Stimulated activated naive CD8-positive, alpha-beta T cell treated with anti-CD3 and anti-CD28 coated beads, Interleukin-15, Interleukin-2, amounts not matched to agents 100 ng/mL and 50 ng/mL, for 24 hours (primary cell): ENCODE measurements around the gene EXO5.
"Not testable (repeated sequence)": the region's sequence is repeated elsewhere in the genome, so short reads cannot be mapped to it uniquely, and the experiment has no call there.

Experiments
- H3K27ac Mint-ChIP-seq: one replicate; pipeline ENCODE4 v1.8.0; 2021; ENCODE audit warnings: mild to moderate bottlenecking, mixed read lengths
- H3K27me3 Mint-ChIP-seq: one replicate; pipeline ENCODE4 v1.8.0; 2021; ENCODE audit warnings: mixed read lengths
- H3K36me3 Mint-ChIP-seq: one replicate; pipeline ENCODE4 v1.8.0; 2021; ENCODE audit warnings: low read depth, mixed read lengths
- H3K4me1 Mint-ChIP-seq: one replicate; pipeline ENCODE4 v1.8.0; 2021; ENCODE audit warnings: low read depth, mixed read lengths
- H3K4me3 Mint-ChIP-seq: one replicate; pipeline ENCODE4 v1.8.0; 2021; ENCODE audit warnings: mild to moderate bottlenecking, mixed read lengths
- H3K9me3 Mint-ChIP-seq: one replicate; pipeline ENCODE4 v1.8.0; 2021; ENCODE audit warnings: mixed read lengths

The EXO5 gene

GRCh38 chr1:40531381-40532061 is 23.0 kb downstream of the EXO5 start, which contains the start of gene ZNF684:
ZNF684 (plus strand) TSS chr1:40531637; CDS start chr1:40533167, 1,530 bp downstream.
- Mint-ChIP-seq H3K4me3 (peak within 1 kb of the TSS; percentile 99), H3K9me3 (peaks cover 10% of the 10 kb centered on the region), H3K27ac (peak within 1 kb of the TSS; percentile 94), H3K27me3 (peaks cover 11% of the 10 kb centered on the region), H3K36me3 (peaks cover 24% of the 10 kb centered on the region), H3K4me1 (peaks cover 27% of the 10 kb centered on the region)

GRCh38 chr1:40532062-40532389 is 23.5 kb downstream of the EXO5 start:
- H3K4me3 Mint-ChIP-seq: peak overlapping the region; percentile 99
- peaks cover 10% of the 10 kb centered on the region for H3K9me3 Mint-ChIP-seq
- peak overlapping the region; percentile 94 for H3K27ac Mint-ChIP-seq
- peaks cover 11% of the 10 kb centered on the region for H3K27me3 Mint-ChIP-seq
- H3K4me1 Mint-ChIP-seq: peaks cover 27% of the 10 kb centered on the region
- peaks cover 26% of the 10 kb centered on the region for H3K36me3 Mint-ChIP-seq

DNA sequence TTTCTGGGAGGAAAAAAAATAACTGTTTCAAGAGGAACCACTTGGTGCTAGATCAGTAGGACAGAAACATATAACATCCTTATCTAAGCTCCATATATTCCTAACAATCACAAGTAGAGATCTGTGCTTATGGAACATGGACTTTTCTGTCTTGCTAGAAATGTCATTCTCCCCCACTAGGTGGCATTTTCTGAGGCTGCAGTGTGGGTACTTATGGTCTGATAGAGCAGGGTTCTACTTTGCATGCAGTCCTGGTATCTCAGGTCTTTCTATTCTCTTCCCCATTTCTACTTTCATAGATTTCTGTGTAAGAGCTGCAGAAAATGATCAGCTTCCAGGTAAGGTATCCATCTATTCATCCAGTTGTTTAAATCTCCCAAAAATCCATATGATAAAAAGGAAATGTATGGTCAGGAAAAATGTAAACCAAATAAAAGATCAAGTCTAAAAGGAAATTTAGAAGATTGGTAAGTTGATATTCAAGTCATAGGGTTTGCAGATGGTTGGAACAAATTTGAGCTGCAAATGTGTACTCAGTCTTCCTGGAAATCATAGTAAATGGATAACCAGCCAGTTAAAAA is 24.4 kb downstream of the EXO5 start:
- Mint-ChIP-seq H3K36me3 (peaks cover 31% of the 10 kb centered on the region), H3K27me3 (peaks cover 11% of the 10 kb centered on the region), H3K9me3 (peaks cover 10% of the 10 kb centered on the region), H3K4me1 (peaks cover 27% of the 10 kb centered on the region), H3K4me3 (peak overlapping the region; percentile 99), H3K27ac (no peak overlapping the region)

DNA sequence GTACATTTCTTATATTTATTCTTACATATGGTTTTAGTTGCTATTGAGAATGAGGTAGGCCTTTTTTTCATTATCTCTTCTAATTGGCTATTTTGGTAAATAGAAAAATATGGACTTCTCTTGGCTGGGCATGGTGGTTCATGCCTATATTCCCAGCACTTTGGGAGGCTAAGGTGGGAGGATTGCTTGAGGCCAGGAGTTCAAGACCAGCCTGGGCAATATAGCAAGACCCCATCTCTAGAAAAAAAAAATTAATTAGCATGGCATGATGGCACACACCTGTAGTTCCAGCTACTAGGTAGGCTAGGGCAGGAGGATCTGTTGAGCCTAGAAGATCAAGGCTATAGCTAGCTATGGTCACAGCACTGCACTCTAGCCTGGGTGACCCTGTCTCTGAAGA is 26.0 kb downstream of the EXO5 start:
- H3K9me3 Mint-ChIP-seq: peaks cover 10% of the 10 kb centered on the region
- H3K27me3 Mint-ChIP-seq: peaks cover 5% of the 10 kb centered on the region
- H3K27ac Mint-ChIP-seq: no peak overlapping the region
- peaks cover 36% of the 10 kb centered on the region for H3K36me3 Mint-ChIP-seq
- H3K4me3 Mint-ChIP-seq: no peak overlapping the region
- peaks cover 27% of the 10 kb centered on the region for H3K4me1 Mint-ChIP-seq

GRCh38 chr1:40535732-40536131 is 27.2 kb downstream of the EXO5 start:
- Mint-ChIP-seq H3K27me3 (no peaks in the 10 kb centered on the region), H3K36me3 (peaks cover 36% of the 10 kb centered on the region), H3K9me3 (peaks cover 6% of the 10 kb centered on the region), H3K4me3 (no peak overlapping the region), H3K4me1 (peaks cover 25% of the 10 kb centered on the region), H3K27ac (no peak overlapping the region)

GRCh38 chr1:40539338-40539737 is 30.8 kb downstream of the EXO5 start:
- peaks cover 54% of the 10 kb centered on the region for H3K36me3 Mint-ChIP-seq
- H3K4me3 Mint-ChIP-seq: no peak overlapping the region
- peaks cover 4% of the 10 kb centered on the region for H3K9me3 Mint-ChIP-seq
- no peaks in the 10 kb centered on the region for H3K4me1 Mint-ChIP-seq
- no peaks in the 10 kb centered on the region for H3K27me3 Mint-ChIP-seq
- H3K27ac Mint-ChIP-seq: no peak overlapping the region

GRCh38 chr1:40546957-40547356 is 38.4 kb downstream of the EXO5 start:
- Mint-ChIP-seq H3K27ac (no peak overlapping the region), H3K27me3 (no peaks in the 10 kb centered on the region), H3K4me3 (no peak overlapping the region), H3K36me3 (peaks cover 61% of the 10 kb centered on the region), H3K9me3 (peaks cover 29% of the 10 kb centered on the region), H3K4me1 (no peaks in the 10 kb centered on the region)

GRCh38 chr1:40553017-40553416 is 44.5 kb downstream of the EXO5 start:
- Mint-ChIP-seq H3K4me3 (no peak overlapping the region), H3K36me3 (peaks cover 4% of the 10 kb centered on the region), H3K27ac (no peak overlapping the region), H3K27me3 (peaks cover 4% of the 10 kb centered on the region), H3K4me1 (no peaks in the 10 kb centered on the region), H3K9me3 (no peaks in the 10 kb centered on the region)

- not testable (repeated sequence) for H3K9me3 Mint-ChIP-seq, H3K4me1 Mint-ChIP-seq, H3K27ac Mint-ChIP-seq, H3K36me3 Mint-ChIP-seq, H3K4me3 Mint-ChIP-seq, H3K27me3 Mint-ChIP-seq
Observed at GRCh38 chr1:40554807-40555206, 46.2 kb downstream of the EXO5 start.

GRCh38 chr1:40556121-40556520 is 47.6 kb downstream of the EXO5 start:
- no peak overlapping the region for H3K27ac Mint-ChIP-seq
- no peaks in the 10 kb centered on the region for H3K4me1 Mint-ChIP-seq
- no peaks in the 10 kb centered on the region for H3K36me3 Mint-ChIP-seq
- H3K27me3 Mint-ChIP-seq: peaks cover 4% of the 10 kb centered on the region
- H3K4me3 Mint-ChIP-seq: no peak overlapping the region
- no peaks in the 10 kb centered on the region for H3K9me3 Mint-ChIP-seq

DNA sequence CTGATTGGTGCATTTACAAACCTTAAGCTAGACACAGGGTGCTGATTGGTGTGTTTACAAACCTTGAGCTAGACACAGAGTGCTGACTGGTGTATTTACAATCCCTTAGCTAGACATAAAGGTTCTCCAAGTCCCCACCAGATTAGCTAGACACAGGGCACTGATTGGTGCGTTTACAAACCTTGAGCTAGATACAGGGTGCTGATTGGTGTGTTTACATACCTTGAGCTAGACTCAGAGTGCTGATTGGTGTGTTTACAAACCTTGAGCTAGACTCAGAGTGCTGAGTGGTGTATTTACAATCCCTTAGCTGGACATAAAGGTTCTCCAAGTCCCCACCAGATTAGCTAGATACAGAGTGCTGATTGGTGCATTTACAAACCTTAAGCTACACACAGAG is 49.7 kb downstream of the EXO5 start:
- not testable (repeated sequence) for H3K9me3 Mint-ChIP-seq, H3K4me3 Mint-ChIP-seq, H3K4me1 Mint-ChIP-seq, H3K36me3 Mint-ChIP-seq, H3K27me3 Mint-ChIP-seq, H3K27ac Mint-ChIP-seq

DNA sequence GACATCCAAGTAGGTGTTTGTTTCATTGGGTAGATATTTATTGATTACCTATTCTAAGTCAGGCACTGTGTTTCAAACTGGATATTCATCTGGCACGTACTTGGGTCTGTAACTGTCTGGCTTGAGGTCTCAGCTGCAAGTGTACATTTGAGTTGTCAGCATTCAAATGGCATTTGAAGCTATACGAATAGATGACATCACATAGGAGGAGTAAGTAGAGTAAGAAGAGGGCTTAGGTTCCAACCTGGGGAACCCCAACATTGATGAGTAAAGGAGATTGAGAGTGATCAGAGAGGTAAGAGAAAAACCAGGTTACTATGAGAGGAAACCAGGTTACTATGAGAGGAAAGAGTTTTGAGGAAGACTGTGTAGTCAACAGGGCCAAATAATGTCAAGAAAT is 53.6 kb downstream of the EXO5 start:
- peaks cover 4% of the 10 kb centered on the region for H3K9me3 Mint-ChIP-seq
- peaks cover 9% of the 10 kb centered on the region for H3K27me3 Mint-ChIP-seq
- H3K4me1 Mint-ChIP-seq: peaks cover 8% of the 10 kb centered on the region
- no peaks in the 10 kb centered on the region for H3K36me3 Mint-ChIP-seq
- H3K4me3 Mint-ChIP-seq: no peak overlapping the region
- H3K27ac Mint-ChIP-seq: no peak overlapping the region

GRCh38 chr1:40563266-40563665 is 54.7 kb downstream of the EXO5 start:
- Mint-ChIP-seq H3K27ac (no peak overlapping the region), H3K4me3 (no peak overlapping the region), H3K9me3 (peaks cover 4% of the 10 kb centered on the region)

DNA sequence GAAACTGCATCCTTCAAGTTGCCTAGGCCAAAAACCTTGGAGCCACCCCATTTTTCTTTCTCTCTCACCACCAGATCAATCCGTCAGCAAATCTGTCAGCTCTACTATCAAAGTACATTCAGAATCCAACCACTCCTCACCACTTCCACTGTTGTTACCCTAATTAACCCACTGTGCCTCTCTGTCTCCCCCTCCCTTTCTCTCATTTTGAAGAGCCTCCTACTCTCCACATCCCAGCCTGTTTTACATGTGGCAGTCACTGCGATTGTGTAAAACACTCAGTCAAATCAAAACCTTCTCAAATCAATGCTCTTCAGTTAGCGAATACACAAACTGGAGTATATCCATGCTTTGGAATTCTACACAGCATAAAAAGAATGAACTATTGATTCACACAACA is 55.9 kb downstream of the EXO5 start:
- no peak overlapping the region for H3K4me3 Mint-ChIP-seq
- H3K27me3 Mint-ChIP-seq: peaks cover 9% of the 10 kb centered on the region
- peaks cover 4% of the 10 kb centered on the region for H3K9me3 Mint-ChIP-seq
- peaks cover 8% of the 10 kb centered on the region for H3K4me1 Mint-ChIP-seq
- H3K27ac Mint-ChIP-seq: no peak overlapping the region
- no peaks in the 10 kb centered on the region for H3K36me3 Mint-ChIP-seq

More at GRCh38 chr1:40563266-40563665, 54.7 kb downstream of the EXO5 start:
- H3K4me1 Mint-ChIP-seq: peaks cover 8% of the 10 kb centered on the region
- H3K27me3 Mint-ChIP-seq: peaks cover 9% of the 10 kb centered on the region
- no peaks in the 10 kb centered on the region for H3K36me3 Mint-ChIP-seq

DNA sequence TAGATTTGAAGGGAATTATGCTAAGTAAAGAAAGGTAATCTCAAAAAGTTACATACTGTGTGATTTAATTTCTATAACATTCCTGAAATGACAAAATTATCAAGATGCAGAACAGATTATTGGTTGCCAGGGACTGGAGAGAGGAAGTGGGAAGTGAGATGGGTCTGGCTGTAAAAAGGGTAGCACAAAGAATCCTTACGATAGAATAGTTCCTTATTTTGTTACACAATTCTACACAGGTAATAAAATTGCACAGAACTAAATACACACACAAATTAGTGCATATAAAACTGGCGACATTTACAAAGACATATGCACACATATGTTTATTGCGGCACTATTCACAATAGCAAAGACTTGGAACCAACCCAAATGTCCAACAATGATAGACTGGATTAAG is 56.3 kb downstream of the EXO5 start:
- Mint-ChIP-seq H3K27me3 (peaks cover 9% of the 10 kb centered on the region), H3K4me3 (no peak overlapping the region), H3K27ac (no peak overlapping the region), H3K9me3 (peaks cover 4% of the 10 kb centered on the region), H3K4me1 (peaks cover 8% of the 10 kb centered on the region), H3K36me3 (no peaks in the 10 kb centered on the region)
